ENCODE results near the gene ZMIZ1. TPM values are rescaled to one million over a fixed set of nuclear protein-coding genes. Genes with fewer than 3 reads are reported as not detected.
"Not testable (repeated sequence)": the region's sequence is repeated elsewhere in the genome, so short reads cannot be mapped to it uniquely, and the experiment has no call there.

ZMIZ1 gene
- total RNA-seq, 1 donor from 2014 or later, result 67.6 TPM

- H3K27me3 Mint-ChIP-seq (ENCODE audit: insufficient read depth), result peaks cover 4% of the 10 kb centered on the region
- no peaks in the 10 kb centered on the region for H3K9me3 Mint-ChIP-seq
- H3K36me3 Mint-ChIP-seq (ENCODE audit: low read depth), result no peaks in the 10 kb centered on the region
- peaks cover 18% of the 10 kb centered on the region for H3K4me1 Mint-ChIP-seq (ENCODE audit: low read depth)
- H3K4me3 Mint-ChIP-seq, result no peak overlapping the region
- intact Hi-C loops (cut with micrococcal nuclease), result loop anchor here (5.0 kb wide), 1 partner anchor 53 kb away; no protein-coding TSS in a partner anchor
- DNase-seq (ENCODE audit: low spot score), result no peak
- H3K27ac Mint-ChIP-seq, result no peak overlapping the region
Observed at GRCh38 chr10:79025199-79025832, 43.5 kb upstream of the ZMIZ1 start.

DNA sequence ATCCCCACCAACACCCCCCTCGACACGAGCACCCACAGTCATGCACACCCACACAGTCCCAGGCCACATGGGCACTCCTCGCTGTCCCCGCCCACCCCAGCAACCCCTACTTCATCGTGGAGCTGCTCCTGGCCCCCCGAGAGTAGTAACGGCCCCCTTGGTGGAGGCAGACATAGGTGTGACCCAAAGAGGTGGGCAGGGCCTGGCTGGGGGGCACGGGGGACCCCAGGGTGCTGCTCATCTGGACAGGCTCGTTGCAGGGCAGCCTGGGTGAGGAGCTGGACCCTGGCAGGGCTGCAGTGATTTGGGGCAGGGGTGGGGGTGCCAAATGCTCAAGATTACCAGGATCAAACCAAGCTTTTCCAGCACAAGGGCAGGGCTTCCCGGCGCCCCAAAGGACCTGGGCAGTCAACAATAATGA lies 42.4 kb upstream of the ZMIZ1 start:
- peaks cover 18% of the 10 kb centered on the region for H3K4me1 Mint-ChIP-seq (ENCODE audit: low read depth)
- H3K27ac Mint-ChIP-seq, result no peak overlapping the region
- H3K27me3 Mint-ChIP-seq (ENCODE audit: insufficient read depth), result peaks cover 6% of the 10 kb centered on the region
- no peak for DNase-seq (ENCODE audit: low spot score)
- no peaks in the 10 kb centered on the region for H3K9me3 Mint-ChIP-seq
- H3K4me3 Mint-ChIP-seq, result no peak overlapping the region
- no peaks in the 10 kb centered on the region for H3K36me3 Mint-ChIP-seq (ENCODE audit: low read depth)
- intact Hi-C loops (cut with micrococcal nuclease), result loop anchor here (5.0 kb wide), 1 partner anchor 54 kb away; no protein-coding TSS in a partner anchor

- Mint-ChIP-seq H3K4me3 (no peak overlapping the region), H3K9me3 (no peaks in the 10 kb centered on the region), H3K36me3 (ENCODE audit: low read depth) (no peaks in the 10 kb centered on the region), H3K27me3 (ENCODE audit: insufficient read depth) (peaks cover 6% of the 10 kb centered on the region), H3K27ac (no peak overlapping the region), H3K4me1 (ENCODE audit: low read depth) (peaks cover 18% of the 10 kb centered on the region)
- intact Hi-C loops (cut with micrococcal nuclease), result loop anchor here (5.0 kb wide), 1 partner anchor 54 kb away; no protein-coding TSS in a partner anchor
- DNase-seq (ENCODE audit: low spot score), result no peak
Observed at GRCh38 chr10:79026806-79027146, 42.0 kb upstream of the ZMIZ1 start.

GRCh38 chr10:79027147-79028055 lies 41.4 kb upstream of the ZMIZ1 start:
- intact Hi-C loops (cut with micrococcal nuclease), result loop anchor here (5.0 kb wide), 1 partner anchor 55 kb away; no protein-coding TSS in a partner anchor
- H3K4me1 Mint-ChIP-seq (ENCODE audit: low read depth), result peaks cover 18% of the 10 kb centered on the region
- no peaks in the 10 kb centered on the region for H3K36me3 Mint-ChIP-seq (ENCODE audit: low read depth)
- peaks cover 6% of the 10 kb centered on the region for H3K27me3 Mint-ChIP-seq (ENCODE audit: insufficient read depth)
- no peak for DNase-seq (ENCODE audit: low spot score)
- H3K27ac Mint-ChIP-seq, result no peak overlapping the region
- H3K9me3 Mint-ChIP-seq, result no peaks in the 10 kb centered on the region
- no peak overlapping the region for H3K4me3 Mint-ChIP-seq

DNA sequence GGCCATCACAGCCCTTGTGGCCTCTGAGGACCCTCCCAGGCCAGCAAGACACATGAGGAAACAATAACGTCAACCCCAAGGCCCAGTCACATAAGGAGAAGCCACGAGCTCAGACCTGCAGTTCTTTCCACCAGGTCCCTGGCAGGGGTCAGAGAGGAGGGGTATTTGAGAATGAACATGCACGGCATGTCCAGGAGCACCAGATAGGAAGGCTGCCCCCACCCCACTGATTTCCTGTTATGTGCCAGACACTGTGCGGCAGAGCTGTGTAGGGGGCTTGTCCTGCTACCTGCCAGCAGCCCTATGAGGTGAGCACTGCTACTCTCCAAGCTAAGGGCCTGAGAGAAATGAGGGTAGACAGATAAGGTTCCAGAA lies 40.7 kb upstream of the ZMIZ1 start:
- Mint-ChIP-seq H3K36me3 (ENCODE audit: low read depth) (no peaks in the 10 kb centered on the region), H3K4me3 (no peak overlapping the region), H3K27ac (no peak overlapping the region), H3K27me3 (ENCODE audit: insufficient read depth) (peaks cover 6% of the 10 kb centered on the region), H3K9me3 (no peaks in the 10 kb centered on the region), H3K4me1 (ENCODE audit: low read depth) (peaks cover 18% of the 10 kb centered on the region)
- intact Hi-C loops (cut with micrococcal nuclease), result loop anchor here (5.0 kb wide), 1 partner anchor 56 kb away; no protein-coding TSS in a partner anchor
- DNase-seq (ENCODE audit: low spot score), result no peak

DNA sequence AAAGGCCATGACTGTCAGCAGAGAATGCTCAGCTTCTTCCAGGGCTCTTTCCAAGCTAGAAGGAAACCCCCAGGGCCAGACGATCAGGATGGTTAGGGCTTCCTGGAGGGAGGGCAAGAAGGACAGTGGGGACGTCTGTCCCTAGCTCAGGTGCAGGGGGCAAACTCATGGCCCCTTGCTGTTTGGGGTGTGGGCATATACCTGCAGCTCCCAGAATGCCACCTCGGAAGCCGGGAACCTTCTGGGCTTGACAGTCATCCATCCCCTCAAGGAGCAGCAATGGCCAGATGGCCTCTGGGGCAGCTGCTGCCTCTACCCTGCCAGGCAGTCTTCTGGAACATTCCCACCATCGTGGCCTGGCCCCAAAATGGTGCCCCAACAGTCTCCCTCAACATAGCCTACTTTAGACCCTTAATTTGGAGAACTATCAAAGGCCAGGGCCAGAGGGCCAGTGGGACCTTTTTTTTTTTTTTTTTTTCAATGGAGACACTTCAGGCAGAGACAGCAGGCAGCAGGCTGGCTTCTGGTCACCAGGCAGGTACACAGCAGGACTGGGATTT lies 40.2 kb upstream of the ZMIZ1 start:
- Mint-ChIP-seq H3K9me3 (no peaks in the 10 kb centered on the region), H3K27me3 (ENCODE audit: insufficient read depth) (peaks cover 6% of the 10 kb centered on the region), H3K4me1 (ENCODE audit: low read depth) (peaks cover 18% of the 10 kb centered on the region), H3K4me3 (no peak overlapping the region), H3K27ac (no peak overlapping the region), H3K36me3 (ENCODE audit: low read depth) (no peaks in the 10 kb centered on the region)
- no peak for DNase-seq (ENCODE audit: low spot score)
- intact Hi-C loops (cut with micrococcal nuclease), result loop anchor here (5.0 kb wide), 1 partner anchor 56 kb away; no protein-coding TSS in a partner anchor

DNA sequence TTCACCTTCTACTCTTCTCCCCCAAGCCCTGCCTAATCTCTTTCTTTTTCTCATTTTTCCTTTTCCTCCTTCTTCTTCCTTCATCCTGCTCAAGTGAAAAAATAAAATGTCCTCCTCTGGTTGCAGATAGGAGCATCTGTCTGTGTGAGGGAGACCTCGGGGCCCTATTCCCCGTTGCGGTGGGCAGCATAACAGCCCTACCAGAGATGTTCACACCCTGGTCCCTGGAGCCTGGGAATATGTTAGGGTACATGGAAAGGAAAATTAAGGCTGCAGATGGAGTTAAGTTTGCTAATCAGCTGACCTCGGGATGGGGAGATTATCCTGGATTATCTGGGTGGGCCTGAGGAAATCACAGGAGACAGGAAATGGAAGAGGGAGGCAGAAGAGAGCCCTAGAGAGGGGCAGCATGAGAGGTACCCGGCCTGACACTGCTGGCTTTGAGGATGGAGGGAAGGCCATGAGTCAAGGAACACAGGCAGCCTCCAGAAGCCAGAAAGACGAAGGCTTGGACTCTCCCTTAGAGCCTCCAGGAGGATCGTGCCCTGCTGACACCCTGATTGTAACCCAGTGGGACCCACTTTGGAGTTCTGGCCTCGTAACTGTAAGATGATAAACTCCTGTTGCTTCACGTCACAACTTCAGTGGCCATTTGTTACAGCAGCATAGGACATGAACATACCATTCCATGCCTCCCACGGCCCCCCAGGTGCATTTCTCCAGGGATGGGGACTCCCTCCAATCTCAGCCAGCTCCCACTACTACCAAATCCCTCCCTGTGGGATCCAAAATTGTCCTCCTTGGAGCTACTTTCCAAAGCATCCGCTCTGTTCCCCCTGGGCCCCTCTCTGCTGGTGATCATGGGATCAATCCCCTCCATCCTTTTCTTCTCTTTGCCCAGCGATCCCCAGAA lies 39.0 kb upstream of the ZMIZ1 start:
- H3K27ac Mint-ChIP-seq, result no peak overlapping the region
- H3K27me3 Mint-ChIP-seq (ENCODE audit: insufficient read depth), result peaks cover 8% of the 10 kb centered on the region
- no peaks in the 10 kb centered on the region for H3K9me3 Mint-ChIP-seq
- H3K4me1 Mint-ChIP-seq (ENCODE audit: low read depth), result peaks cover 18% of the 10 kb centered on the region
- H3K4me3 Mint-ChIP-seq, result no peak overlapping the region
- H3K36me3 Mint-ChIP-seq (ENCODE audit: low read depth), result no peaks in the 10 kb centered on the region
- DNase-seq (ENCODE audit: low spot score), result no peak
- intact Hi-C loops (cut with micrococcal nuclease), result loop anchor here (5.0 kb wide), 1 partner anchor 57 kb away; no protein-coding TSS in a partner anchor

DNA sequence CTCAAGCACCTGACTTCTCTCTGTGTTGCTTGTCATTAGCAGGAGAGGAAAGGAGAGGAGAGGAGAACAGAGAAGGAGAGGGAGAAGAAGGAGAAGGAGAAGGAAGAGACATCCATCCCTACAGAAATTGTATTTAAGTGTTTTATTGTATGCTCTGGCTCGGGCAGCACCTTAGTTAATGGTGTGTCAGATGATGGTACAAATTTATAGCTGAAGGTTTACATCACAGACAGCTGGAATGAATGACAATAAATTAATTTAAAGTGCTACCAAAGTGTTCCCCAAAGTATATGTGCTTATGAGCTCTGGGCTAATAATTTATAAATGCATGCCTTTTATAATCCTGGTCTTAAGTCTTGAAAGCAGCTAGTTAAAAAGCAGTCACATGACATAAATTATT lies 38.1 kb upstream of the ZMIZ1 start:
- no peak overlapping the region for H3K4me3 Mint-ChIP-seq
- no peaks in the 10 kb centered on the region for H3K36me3 Mint-ChIP-seq (ENCODE audit: low read depth)
- H3K27me3 Mint-ChIP-seq (ENCODE audit: insufficient read depth), result peaks cover 11% of the 10 kb centered on the region
- H3K4me1 Mint-ChIP-seq (ENCODE audit: low read depth), result peaks cover 15% of the 10 kb centered on the region
- H3K9me3 Mint-ChIP-seq, result no peaks in the 10 kb centered on the region
- DNase-seq (ENCODE audit: low spot score), result no peak
- no peak overlapping the region for H3K27ac Mint-ChIP-seq
- intact Hi-C loops (cut with micrococcal nuclease), result no loop called here

DNA sequence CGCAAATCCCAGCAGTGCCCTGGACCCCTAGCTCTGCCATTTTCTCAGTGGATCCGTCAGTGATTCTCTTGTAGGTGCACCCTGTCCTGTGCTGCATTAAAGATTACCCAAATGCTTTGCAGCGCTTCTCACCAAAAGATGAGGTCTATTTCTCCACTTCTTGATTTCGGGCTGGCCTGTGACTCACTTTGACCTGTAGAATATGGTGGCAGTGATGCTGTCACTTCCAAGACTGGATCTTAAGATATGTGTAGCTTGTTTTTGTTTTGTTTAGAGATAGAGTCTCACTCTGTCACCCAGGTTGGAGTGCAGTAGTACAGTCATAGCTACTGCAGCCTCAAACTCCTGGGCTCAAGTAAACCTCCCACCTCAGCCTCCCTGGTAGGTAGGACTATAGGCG lies 37.0 kb upstream of the ZMIZ1 start:
- Mint-ChIP-seq H3K4me3 (no peak overlapping the region), H3K27ac (no peak overlapping the region), H3K27me3 (ENCODE audit: insufficient read depth) (peaks cover 11% of the 10 kb centered on the region), H3K36me3 (ENCODE audit: low read depth) (no peaks in the 10 kb centered on the region), H3K4me1 (ENCODE audit: low read depth) (peaks cover 10% of the 10 kb centered on the region), H3K9me3 (no peaks in the 10 kb centered on the region)
- DNase-seq (ENCODE audit: low spot score), result no peak
- intact Hi-C loops (cut with micrococcal nuclease), result no loop called here

DNA sequence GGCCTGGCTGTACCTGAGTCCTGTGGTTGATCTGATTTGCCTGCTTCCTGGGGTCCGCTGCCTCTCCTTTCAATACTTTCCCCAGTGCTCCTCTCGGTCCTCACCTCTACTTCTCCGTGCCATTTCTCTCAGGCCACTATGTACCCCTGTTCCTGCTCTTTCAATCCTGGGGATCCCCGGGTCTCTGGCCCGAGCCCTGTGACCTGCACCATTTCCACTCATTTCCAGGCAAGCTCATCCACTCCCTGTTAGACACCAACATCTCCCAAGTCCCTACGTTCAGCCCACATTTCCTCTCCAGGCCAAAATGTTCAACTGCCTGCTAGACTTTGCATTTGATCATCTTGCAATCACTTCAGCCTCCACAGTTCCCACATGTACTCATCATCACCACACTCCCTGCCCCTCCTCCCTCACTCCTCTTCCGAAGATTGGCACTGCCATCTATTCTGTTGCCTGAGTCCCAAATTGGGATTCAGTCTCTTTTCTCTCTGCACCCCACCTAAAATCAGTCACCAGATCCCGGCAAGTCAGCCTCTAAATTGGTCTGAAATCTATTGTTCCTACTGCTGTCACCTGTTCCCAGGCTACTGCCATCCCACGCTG lies 34.4 kb upstream of the ZMIZ1 start:
- H3K27me3 Mint-ChIP-seq (ENCODE audit: insufficient read depth), result peaks cover 14% of the 10 kb centered on the region
- no peaks in the 10 kb centered on the region for H3K9me3 Mint-ChIP-seq
- H3K4me1 Mint-ChIP-seq (ENCODE audit: low read depth), result no peaks in the 10 kb centered on the region
- DNase-seq (ENCODE audit: low spot score), result no peak
- no peaks in the 10 kb centered on the region for H3K36me3 Mint-ChIP-seq (ENCODE audit: low read depth)
- H3K4me3 Mint-ChIP-seq, result no peak overlapping the region
- intact Hi-C loops (cut with micrococcal nuclease), result no loop called here
- no peak overlapping the region for H3K27ac Mint-ChIP-seq

- H3K27me3 Mint-ChIP-seq (ENCODE audit: insufficient read depth), result peaks cover 16% of the 10 kb centered on the region
- DNase-seq (ENCODE audit: low spot score); H3K36me3 Mint-ChIP-seq (ENCODE audit: low read depth); intact Hi-C loops (cut with micrococcal nuclease); H3K9me3 Mint-ChIP-seq; H3K4me1 Mint-ChIP-seq (ENCODE audit: low read depth); H3K27ac Mint-ChIP-seq; H3K4me3 Mint-ChIP-seq: not testable (repeated sequence)
Observed at GRCh38 chr10:79036416-79036815, 32.4 kb upstream of the ZMIZ1 start.
